Pancreas (tissue), 10 donors: Measurements from ENCODE around the gene CLEC10A. TPM values are rescaled to one million over a fixed set of nuclear protein-coding genes. Genes with fewer than 3 reads are reported as not detected.

ENCODE experiments used
- ATAC-seq, 4 donors: fragments of 200-7000 bp; cut with Tn5 transposase; one replicate each; pipeline versions ENCODE4 v1.8.0 to v1.9.1; 2020; ENCODE audit warnings: mild to moderate bottlenecking in 4 of 4, moderate library complexity in 4 of 4
- DNase-seq, 6 donors: peaks; one replicate each; pipeline ENCODE4 v3.0.0-alpha.2; 2020
- FAIRE-seq: peaks from 2 replicates; lab custom pipeline; 2012; peaks lifted over from hg19 to GRCh38; lab: Jason Lieb, UNC
- H3K27ac ChIP-seq, 4 donors: fragments of 200-600 bp; sonication (generic); 1 replicate in 3 of 4; 2 replicates in 1 of 4; pipeline versions ENCODE4 v1.5.0 to v1.8.0; 2020
- H3K27me3 ChIP-seq, 4 donors: fragments of 200-600 bp; one replicate each; pipeline ENCODE4 v1.8.0; 2021
- H3K36me3 ChIP-seq, 3 donors: fragments of 200-600 bp; sonication (generic) in 1 of 3; one replicate each; pipeline versions ENCODE4 v1.5.0 to v1.8.0; 2020 to 2021
- H3K4me1 ChIP-seq, 3 donors: fragments of 200-600 bp; one replicate each; pipeline ENCODE4 v1.8.0; 2021
- H3K4me3 ChIP-seq, 4 donors: fragments of 200-600 bp; sonication (generic) in 2 of 4; one replicate each; pipeline versions ENCODE4 v1.5.0 to v1.8.0; 2020 to 2021
- H3K9me3 ChIP-seq, 4 donors: fragments of 200-600 bp; one replicate each; pipeline ENCODE4 v1.8.0; 2021
- WGBS, 2 donors: extraction: QIAGEN DNeasy Blood & Tissue Kit; methylation state at CpG; one replicate each; pipeline ENCODE4 v1.1.7; 2013; 5-methylcytosine and 5-hydroxymethylcytosine counted together
- intact Hi-C, 3 donors: fragments of 100-400 bp; cut with DNase I; formaldehyde crosslinking; loops; one replicate each; pipeline versions ENCODE4 v1.11.1 to v1.14.2; 2022
- polyA plus RNA-seq, 2 donors: library from polyadenylated mRNA; stranded (reverse); fragments of 200-250 nt; gene quantifications; one replicate each; pipeline ENCODE4 v1.2.3, GENCODE V29; 2013
- total RNA-seq, 6 donors: library from RNA; stranded (reverse); fragmentation: NEBNext Ultra II Directional in 4 of 6; extraction: Animal tissue kit (Norgen Biotek cat#: 25700) in 4 of 6; gene quantifications; one replicate each; pipeline versions ENCODE4 v1.2.1 to v1.2.4, GENCODE V29; 2021 to 2023
- TF ChIP-seq, protein P1 (sequence below), 4 donors: fragments of 200-600 bp; sonication (generic) in 3 of 4; IDR thresholded peaks; one replicate each; pipeline versions ENCODE4 v1.5.0 to v1.8.0; 2021; ENCODE audit warnings: antibody characterized with exemption in 4 of 4
- donor health status: healthy with polysubstance abuse.
- donor health status: DM: no; HTN: no; CAD: no; lungs with moderate emphysema.
- donor health status: DM: no; HTN: no; CAD: no.
- donor health status: control.
- donor health status: control.
- donor health status: Bipolar disorder and iron deficiency.
- donor health status: DM: yes; HTN: yes; CAD: no.
- donor health status: DM: no; HTN: no; CAD: no.
- donor health status: DM: no; HTN: no; CAD: no.
- donor health status: DM: yes; HTN: yes; CAD: no.

Gene CLEC10A
- total and polyA plus RNA-seq, 8 donors: 0.28 to 3.6 (median 1.3) TPM; not detected in 1

DNA sequence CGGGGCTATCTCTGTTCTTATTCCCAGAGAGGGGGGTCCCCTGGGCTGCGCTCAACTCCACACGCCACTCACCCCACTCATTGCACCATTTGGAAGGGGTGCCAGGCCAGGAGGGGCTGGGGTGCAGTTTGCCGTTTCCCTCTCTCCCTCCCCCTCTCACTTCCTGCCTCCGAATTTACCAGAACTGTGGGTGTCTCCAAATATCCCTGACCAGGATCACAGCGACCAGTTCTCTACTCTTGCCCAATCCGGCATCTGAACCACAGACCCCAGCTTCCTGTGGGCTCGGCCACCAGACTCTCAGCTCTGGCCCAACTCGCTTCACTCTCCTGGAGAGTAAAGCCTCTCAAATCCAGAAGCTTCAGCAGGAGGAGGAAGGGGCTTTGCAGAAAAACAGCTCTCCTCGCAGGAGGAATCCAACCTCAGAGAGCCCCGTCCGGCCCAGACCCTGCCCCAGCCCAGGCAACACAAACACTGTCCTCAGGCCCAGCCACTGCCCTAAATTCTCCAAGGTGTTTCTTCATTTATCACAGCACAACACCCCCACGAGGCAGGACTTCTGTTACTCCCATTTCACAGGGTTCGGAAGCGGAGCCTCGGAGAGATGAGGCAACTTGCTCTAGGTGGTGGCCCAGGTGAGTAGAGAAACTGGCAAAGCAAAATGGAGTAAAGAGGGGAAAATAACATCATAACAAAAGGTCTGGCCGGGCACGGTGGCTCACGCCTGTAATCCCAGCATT, 35.0 kb upstream of the CLEC10A start:
- H3K36me3 ChIP-seq: no peaks in the 10 kb centered on the region
- ATAC-seq (peak in 3 of 4 donors; percentile 24 to 83 (median 60)), DNase-seq (peak in 1 of 6 donors; percentile 45), FAIRE-seq (no peak)
- H3K4me3 ChIP-seq: no peak overlapping the region
- TF ChIP-seq, protein P1, sequence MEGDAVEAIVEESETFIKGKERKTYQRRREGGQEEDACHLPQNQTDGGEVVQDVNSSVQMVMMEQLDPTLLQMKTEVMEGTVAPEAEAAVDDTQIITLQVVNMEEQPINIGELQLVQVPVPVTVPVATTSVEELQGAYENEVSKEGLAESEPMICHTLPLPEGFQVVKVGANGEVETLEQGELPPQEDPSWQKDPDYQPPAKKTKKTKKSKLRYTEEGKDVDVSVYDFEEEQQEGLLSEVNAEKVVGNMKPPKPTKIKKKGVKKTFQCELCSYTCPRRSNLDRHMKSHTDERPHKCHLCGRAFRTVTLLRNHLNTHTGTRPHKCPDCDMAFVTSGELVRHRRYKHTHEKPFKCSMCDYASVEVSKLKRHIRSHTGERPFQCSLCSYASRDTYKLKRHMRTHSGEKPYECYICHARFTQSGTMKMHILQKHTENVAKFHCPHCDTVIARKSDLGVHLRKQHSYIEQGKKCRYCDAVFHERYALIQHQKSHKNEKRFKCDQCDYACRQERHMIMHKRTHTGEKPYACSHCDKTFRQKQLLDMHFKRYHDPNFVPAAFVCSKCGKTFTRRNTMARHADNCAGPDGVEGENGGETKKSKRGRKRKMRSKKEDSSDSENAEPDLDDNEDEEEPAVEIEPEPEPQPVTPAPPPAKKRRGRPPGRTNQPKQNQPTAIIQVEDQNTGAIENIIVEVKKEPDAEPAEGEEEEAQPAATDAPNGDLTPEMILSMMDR (IDR thresholded peaks at IDR 0.05): no peak
- H3K9me3 ChIP-seq: no peaks in the 10 kb centered on the region
- peak overlapping the region in 1 of 4 donors; percentile 50 for H3K27ac ChIP-seq
- H3K27me3 ChIP-seq: no peaks in the 10 kb centered on the region
- no peaks in the 10 kb centered on the region for H3K4me1 ChIP-seq
- WGBS, 2 donors: 69 to 82% methylated on average over 19 of the region's 19 CpGs
- intact Hi-C loops: no loop called here

DNA sequence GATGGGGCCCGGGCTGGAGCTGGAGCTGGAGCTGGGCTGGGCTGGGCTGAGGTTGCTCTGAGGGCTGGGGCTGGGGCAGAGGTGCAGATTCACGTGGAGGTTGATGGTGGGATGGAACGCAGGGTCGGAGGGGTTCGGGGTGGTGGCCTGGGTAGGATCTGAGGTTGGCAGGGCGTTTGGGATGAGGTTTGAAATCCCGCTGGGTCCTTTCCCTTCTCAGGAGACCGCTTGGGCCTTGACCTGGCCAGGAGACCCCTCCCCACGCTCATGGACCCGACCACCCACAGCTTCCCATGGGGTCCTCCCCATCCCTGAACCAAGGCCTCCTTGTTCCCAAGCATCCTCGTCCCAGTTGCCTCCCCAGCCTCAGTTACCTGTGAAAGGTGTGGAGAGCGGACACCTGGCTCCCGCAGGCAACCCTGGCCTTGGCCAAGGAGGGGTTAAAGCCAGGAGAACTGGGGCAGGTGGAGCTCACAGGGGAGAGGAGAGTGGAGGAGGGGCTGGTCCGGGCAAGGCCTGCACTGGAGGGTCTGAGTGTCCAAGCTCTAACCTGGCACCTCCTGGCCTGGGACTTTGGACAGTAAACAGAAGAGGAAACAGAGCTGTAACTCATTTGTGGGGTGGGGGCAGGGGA, 34.3 kb upstream of the CLEC10A start, which contains the start of gene ASGR2:
Gene ASGR2 (minus strand): TSS at position 582 of the 634 bp plus-strand sequence. CDS start 582 bp downstream, outside the sequence.
- Histone ChIP-seq H3K36me3 (no peaks in the 10 kb centered on the region), H3K27me3 (no peaks in the 10 kb centered on the region), H3K4me3 (no peak within 1 kb of the TSS), H3K4me1 (no peaks in the 10 kb centered on the region), H3K27ac (peak within 1 kb of the TSS in 1 of 4 donors; percentile 50), H3K9me3 (no peaks in the 10 kb centered on the region)
- WGBS, 2 donors: 63% methylated on average over 14 of the region's 14 CpGs
- no peak for DNase-seq
- peak in 3 of 4 donors; percentile 18 to 38 (median 18) for ATAC-seq
- TF ChIP-seq, protein P1 (IDR thresholded peaks at IDR 0.05): no peak
- no peak for FAIRE-seq
- intact Hi-C loops: no loop called here

DNA sequence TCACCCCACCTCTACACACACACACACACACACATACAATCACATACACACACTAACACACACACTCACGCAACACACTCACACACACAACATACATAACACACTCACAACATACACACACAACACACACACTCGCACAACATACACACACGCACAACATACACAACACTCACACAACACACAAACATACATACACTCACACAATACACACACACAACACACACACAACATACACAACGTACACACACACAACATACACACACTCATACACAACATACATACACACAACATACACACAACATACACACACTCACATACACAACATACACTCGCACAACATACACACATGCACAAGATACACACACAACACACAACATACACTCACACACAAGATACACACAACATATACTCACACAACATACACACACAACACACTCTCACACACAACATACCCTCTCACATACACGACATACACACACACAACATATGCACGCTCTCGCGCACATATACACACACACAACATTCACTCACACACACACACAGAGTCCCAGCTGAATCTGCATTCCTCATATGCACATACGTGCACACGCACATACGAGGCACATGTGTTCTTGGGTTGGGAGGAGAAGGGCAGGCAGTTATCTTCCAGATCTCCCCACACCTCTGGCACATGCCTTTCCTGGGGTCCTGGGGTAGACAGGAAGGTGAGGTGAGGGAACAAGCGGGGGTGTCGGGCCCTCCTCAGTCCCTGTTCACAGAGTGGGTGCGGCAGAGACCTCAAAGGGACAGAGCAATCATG, 33.4 kb upstream of the CLEC10A start:
- H3K27ac ChIP-seq: no peak overlapping the region
- no peak overlapping the region for H3K4me3 ChIP-seq
- intact Hi-C loops: no loop called here
- H3K4me1 ChIP-seq: no peaks in the 10 kb centered on the region
- no peak for FAIRE-seq
- no peaks in the 10 kb centered on the region for H3K36me3 ChIP-seq
- TF ChIP-seq, protein P1 (IDR thresholded peaks at IDR 0.05): no peak
- ATAC-seq: no peak
- WGBS, 2 donors: 78 to 91% methylated on average over 15 of the region's 15 CpGs
- DNase-seq: no peak
- no peaks in the 10 kb centered on the region for H3K27me3 ChIP-seq
- H3K9me3 ChIP-seq: no peaks in the 10 kb centered on the region

DNA sequence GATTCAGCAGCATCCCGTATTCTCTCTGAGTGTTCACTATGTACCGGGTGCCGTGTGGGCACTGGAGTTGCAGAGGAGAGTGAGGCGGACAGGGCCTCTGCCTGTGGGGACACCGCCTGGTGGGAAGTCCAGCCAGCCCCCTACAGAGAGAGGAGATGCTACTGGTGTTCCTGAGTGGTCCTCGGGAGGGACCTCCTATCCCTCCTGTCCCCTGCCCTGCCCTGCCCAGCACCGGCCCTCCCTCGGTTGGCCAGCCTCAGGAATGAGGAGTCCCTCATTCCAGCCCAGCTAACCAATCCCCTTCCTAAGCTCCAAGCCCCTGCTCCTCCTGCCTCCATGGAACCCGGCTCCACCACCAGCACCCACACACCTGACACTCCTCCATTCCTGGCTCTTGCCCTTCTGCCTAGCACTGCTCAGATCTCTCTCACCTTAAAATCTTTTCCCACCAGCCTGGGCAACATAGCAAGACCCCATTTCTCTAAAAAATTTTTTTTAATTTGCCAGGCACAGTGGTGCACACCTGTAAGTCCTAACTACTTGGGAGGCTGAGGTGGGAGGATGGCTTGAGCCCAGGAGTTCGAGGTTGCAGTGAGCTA, 32.6 kb upstream of the CLEC10A start:
- FAIRE-seq (no peak), ATAC-seq (no peak), DNase-seq (no peak)
- WGBS, 2 donors: 63 to 76% methylated on average over 9 to 10 of the region's 10 CpGs
- Histone ChIP-seq H3K4me3 (no peak overlapping the region), H3K36me3 (no peaks in the 10 kb centered on the region), H3K27me3 (no peaks in the 10 kb centered on the region), H3K4me1 (no peaks in the 10 kb centered on the region), H3K9me3 (no peaks in the 10 kb centered on the region), H3K27ac (no peak overlapping the region)
- intact Hi-C loops: no loop called here
- TF ChIP-seq, protein P1 (IDR thresholded peaks at IDR 0.05): no peak
